GM23338 (cell line): Measurements from ENCODE around the gene PNMA6A. TPM values are rescaled to one million over a fixed set of nuclear protein-coding genes. Genes with fewer than 3 reads are reported as not detected.
A peak's percentile ranks its signal among the peaks of the same experiment; 100 is the strongest.

Experiments
- ATAC-seq: fragments of 200-7000 bp; cut with Tn5 transposase; 3 replicates; pipeline ENCODE4 v1.9.1; 2020
- DNase-seq: peaks from one replicate; pipeline ENCODE4 v3.0.0-alpha.2; 2015; ENCODE audit warnings: low spot score
- H2AFZ ChIP-seq: fragments of 200-600 bp; sonication (generic); 2 replicates; pipeline ENCODE4 v1.8.0; 2016; ENCODE audit warnings: antibody characterized with exemption, mild to moderate bottlenecking, moderate library complexity
- H3F3A ChIP-seq: fragments of 200-600 bp; sonication (generic); replicated peaks from 2 replicates; pipeline ENCODE4 v1.8.0; 2017; ENCODE audit warnings: antibody characterized with exemption, mixed run types, low read depth
- H3K27ac ChIP-seq: fragments of 200-600 bp; sonication (generic); 2 replicates; pipeline ENCODE4 v1.6.1; 2016; ENCODE audit warnings: low read depth
- H3K27me3 ChIP-seq: fragments of 200-600 bp; sonication (generic); 2 replicates; pipeline ENCODE4 v1.8.0; 2016; ENCODE audit warnings: mild to moderate bottlenecking, mixed run types, moderate library complexity; ENCODE audit not compliant: insufficient read depth
- H3K36me3 ChIP-seq: fragments of 200-600 bp; sonication (generic); 2 replicates; pipeline ENCODE4 v1.8.0; 2016; ENCODE audit warnings: mild to moderate bottlenecking; ENCODE audit not compliant: insufficient read depth
- H3K4me1 ChIP-seq: fragments of 200-600 bp; sonication (generic); 2 replicates; pipeline ENCODE4 v1.8.0; 2016; ENCODE audit warnings: mild to moderate bottlenecking, moderate library complexity; ENCODE audit not compliant: insufficient read depth
- H3K4me2 ChIP-seq: fragments of 200-600 bp; sonication (generic); 2 replicates; pipeline ENCODE4 v1.7.1; 2017; ENCODE audit warnings: mixed run types
- H3K4me3 ChIP-seq: fragments of 200-600 bp; sonication (generic); 2 replicates; pipeline ENCODE4 v1.6.1; 2016; ENCODE audit warnings: mixed run types
- H3K79me2 ChIP-seq: fragments of 200-600 bp; sonication (generic); replicated peaks from 2 replicates; pipeline ENCODE4 v1.8.0; 2017; ENCODE audit warnings: mild to moderate bottlenecking; ENCODE audit not compliant: insufficient read depth
- H3K9me2 ChIP-seq: fragments of 200-600 bp; sonication (generic); 2 replicates; pipeline ENCODE4 v1.8.0; 2017; ENCODE audit not compliant: insufficient read depth
- H4K20me1 ChIP-seq: fragments of 200-600 bp; sonication (generic); replicated peaks from 2 replicates; pipeline ENCODE4 v1.8.0; 2017; ENCODE audit warnings: mild to moderate bottlenecking; ENCODE audit not compliant: insufficient read depth
- H3K27ac Mint-ChIP-seq: 2 replicates; pipeline ENCODE4 v1.8.0; 2020; ENCODE audit warnings: inconsistent platforms, mild to moderate bottlenecking, moderate library complexity, mixed read lengths
- H3K27me3 Mint-ChIP-seq: 3 replicates; pipeline ENCODE4 v1.8.0; 2022; ENCODE audit warnings: low read depth, mild to moderate bottlenecking, moderate library complexity, mixed read lengths, inconsistent platforms; ENCODE audit not compliant: insufficient read depth, poor library complexity
- H3K36me3 Mint-ChIP-seq: 3 replicates; pipeline ENCODE4 v1.8.0; 2021; ENCODE audit warnings: low read depth, mild to moderate bottlenecking, inconsistent platforms, moderate library complexity, mixed read lengths
- H3K4me1 Mint-ChIP-seq: 3 replicates; pipeline ENCODE4 v1.8.0; 2020; ENCODE audit warnings: mild to moderate bottlenecking, inconsistent platforms, mixed read lengths
- H3K4me3 Mint-ChIP-seq: 3 replicates; pipeline ENCODE4 v1.8.0; 2021; ENCODE audit warnings: moderate library complexity, mild to moderate bottlenecking, inconsistent platforms, mixed read lengths
- H3K9me3 Mint-ChIP-seq: 3 replicates; pipeline ENCODE4 v1.8.0; 2020; ENCODE audit warnings: moderate library complexity, mild to moderate bottlenecking, inconsistent platforms, mixed read lengths
- CREB1 ChIP-seq: fragments of 250-450 bp; sonication (Bioruptor Pico); IDR thresholded peaks from 2 replicates; pipeline ENCODE4 v1.5.0; 2020; ENCODE audit warnings: low read depth, mild to moderate bottlenecking, moderate library complexity
- EZH2phosphoT487 ChIP-seq: fragments of 200-600 bp; sonication (generic); IDR thresholded peaks from one replicate; pipeline ENCODE4 v1.8.1; 2018; ENCODE audit warnings: antibody characterized with exemption; ENCODE audit not compliant: unreplicated experiment
- JUNB ChIP-seq: IDR thresholded peaks from one replicate; pipeline ENCODE4 v1.6.1; 2016; ENCODE audit warnings: antibody characterized with exemption; ENCODE audit not compliant: unreplicated experiment
- NANOG ChIP-seq: IDR thresholded peaks from 2 replicates; pipeline ENCODE4 v1.6.1; 2016; ENCODE audit warnings: antibody characterized with exemption, borderline replicate concordance
- POLR2AphosphoS5 ChIP-seq: IDR thresholded peaks from 2 replicates; pipeline ENCODE4 v1.6.1; 2016; ENCODE audit warnings: antibody characterized with exemption, low read depth
- REST ChIP-seq: IDR thresholded peaks from one replicate; pipeline ENCODE4 v1.6.1; 2018; ENCODE audit warnings: antibody characterized with exemption; ENCODE audit not compliant: unreplicated experiment
- ZNF114 ChIP-seq: fragments of 250-450 bp; sonication (Bioruptor Pico); IDR thresholded peaks from 2 replicates; pipeline ENCODE4 v1.5.0; 2020; ENCODE audit warnings: mild to moderate bottlenecking, moderate library complexity
- polyA plus RNA-seq: library from polyadenylated mRNA; unstranded; fragments of >200 nt; fragmentation: Nextera tagmentation; extraction: Ambion mirVana; gene quantifications from 2 replicates; pipeline ENCODE4 v1.2.1, GENCODE V29; 2016
- total RNA-seq: library from RNA; depleted of rRNA; stranded (reverse); fragments of >200 nt; shearing (Covaris generic); gene quantifications from 2 replicates; pipeline ENCODE4 v1.2.3, GENCODE V29; 2014
- TF ChIP-seq, protein P1 (sequence below), 2 experiments: fragments of 200-600 bp in 1 of 2; sonication (generic) in 1 of 2; conservative IDR thresholded peaks; 2 replicates each; pipeline versions ENCODE4 v1.5.1 to v1.6.1; 2016 to 2017; ENCODE audit warnings: antibody characterized with exemption in 2 of 2, low read depth in 2 of 2, mild to moderate bottlenecking in 2 of 2, moderate library complexity in 1 of 2

The PNMA6A gene
- total and polyA plus RNA-seq, 2 experiments from 2014 or later = 2.4 to 7.1 TPM

DNA sequence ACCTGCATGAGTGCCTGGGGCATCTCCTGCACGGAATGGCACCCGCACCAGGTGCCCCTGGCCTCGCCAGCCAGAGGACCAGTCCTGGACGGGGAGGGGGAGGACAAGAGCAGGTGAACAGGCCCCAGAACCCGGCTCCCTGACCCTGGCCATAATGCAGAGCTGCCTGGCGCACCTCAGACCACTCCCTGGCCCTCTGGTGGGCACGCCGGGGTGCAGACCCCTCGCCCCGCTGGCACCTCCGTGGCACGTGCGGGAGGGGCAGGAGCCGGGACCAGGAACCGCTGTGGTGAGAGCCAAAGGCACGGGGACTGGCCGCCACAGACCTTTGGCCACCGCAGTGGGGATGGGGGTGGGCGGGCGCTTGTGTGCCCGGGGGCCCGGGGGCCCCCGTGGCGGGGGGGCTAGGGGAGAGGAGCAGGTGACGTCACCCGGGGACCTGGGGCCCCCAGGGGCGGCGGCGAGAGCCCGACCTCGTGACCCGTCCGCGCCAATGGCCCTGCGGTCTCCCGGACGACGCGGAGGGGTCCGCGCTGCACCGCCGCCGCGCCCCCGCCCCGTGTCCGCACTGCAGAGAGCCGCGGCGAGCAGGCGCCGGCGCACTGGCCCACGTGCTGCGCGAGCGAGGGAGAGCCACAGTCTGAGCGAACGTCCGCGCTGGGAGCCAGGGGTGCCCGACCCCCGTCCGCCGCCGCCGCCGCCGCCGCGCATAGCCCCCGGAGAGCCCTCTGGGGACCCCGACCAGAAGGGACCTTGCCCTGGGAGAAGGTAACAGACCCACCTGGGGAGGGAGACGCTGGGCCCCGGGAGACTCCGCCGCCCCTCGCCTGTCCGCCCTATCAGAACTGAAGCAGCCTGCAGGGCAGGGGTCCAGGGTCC lies 16.1 kb upstream of the PNMA6A start, which contains the start of gene PNMA3:
Gene PNMA3 (plus strand): TSS at position 600 of the 879 bp plus-strand sequence. CDS start 586 bp downstream, outside the sequence.
- peak within 1 kb of the TSS; percentile 67; the same call in 1 of the 2 replicates for H3K4me2 ChIP-seq
- no peaks in the 10 kb centered on the region; the same call in 1 of the 2 replicates for H3K4me1 ChIP-seq
- peak within 1 kb of the TSS; percentile 64 for H3K4me3 Mint-ChIP-seq
- TF ChIP-seq CREB1 (peak; percentile 69), POLR2AphosphoS5 (no peak)
- H3K79me2 ChIP-seq = no peaks in the 10 kb centered on the region
- no peaks in the 10 kb centered on the region for H3K9me3 Mint-ChIP-seq
- H3K4me3 ChIP-seq = peak within 1 kb of the TSS; percentile 49
- no peaks in the 10 kb centered on the region for H3F3A ChIP-seq
- DNase-seq (peak; percentile 42), ATAC-seq (peak; percentile 91)
- no peaks in the 10 kb centered on the region for H3K9me2 ChIP-seq
- H3K27me3 Mint-ChIP-seq = peaks cover 8% of the 10 kb centered on the region
- peaks cover 14% of the 10 kb centered on the region; the same call in 1 of the 2 replicates for H3K27me3 ChIP-seq
- no peaks in the 10 kb centered on the region for H3K36me3 ChIP-seq
- H2AFZ ChIP-seq = no peak within 1 kb of the TSS
- no peak within 1 kb of the TSS for H3K27ac ChIP-seq
- H3K27ac Mint-ChIP-seq = no peak within 1 kb of the TSS; the same call in 1 of the 2 replicates
- H4K20me1 ChIP-seq = no peaks in the 10 kb centered on the region
- H3K4me1 Mint-ChIP-seq = peaks cover 3% of the 10 kb centered on the region; the same call in 2 of the 3 replicates
- peaks cover 2% of the 10 kb centered on the region; the same call in 1 of the 3 replicates for H3K36me3 Mint-ChIP-seq

GRCh38 chrX:153057281-153057680 lies 15.0 kb upstream of the PNMA6A start:
- ATAC-seq (no peak), DNase-seq (no peak)
- Histone ChIP-seq H2AFZ (no peak overlapping the region), H4K20me1 (no peaks in the 10 kb centered on the region), H3F3A (no peaks in the 10 kb centered on the region), H3K4me2 (peak overlapping the region; percentile 67; the same call in 1 of the 2 replicates), H3K4me1 (peaks cover 6% of the 10 kb centered on the region; the same call in 1 of the 2 replicates), H3K79me2 (no peaks in the 10 kb centered on the region), H3K27me3 (peaks cover 14% of the 10 kb centered on the region; the same call in 1 of the 2 replicates), H3K36me3 (no peaks in the 10 kb centered on the region), H3K27ac (no peak overlapping the region), H3K9me2 (no peaks in the 10 kb centered on the region), H3K4me3 (no peak overlapping the region)
- H3K27me3 Mint-ChIP-seq = peaks cover 8% of the 10 kb centered on the region
- peak overlapping the region; percentile 64 for H3K4me3 Mint-ChIP-seq
- no peak overlapping the region for H3K27ac Mint-ChIP-seq
- H3K9me3 Mint-ChIP-seq = no peaks in the 10 kb centered on the region
- H3K36me3 Mint-ChIP-seq = peaks cover 2% of the 10 kb centered on the region; the same call in 1 of the 3 replicates
- peaks cover 3% of the 10 kb centered on the region; the same call in 2 of the 3 replicates for H3K4me1 Mint-ChIP-seq
- TF ChIP-seq ZNF114 (CRISPR knock-in tag) = no peak
- TF ChIP-seq REST = no peak
- TF ChIP-seq JUNB = no peak
- TF ChIP-seq, protein P1, sequence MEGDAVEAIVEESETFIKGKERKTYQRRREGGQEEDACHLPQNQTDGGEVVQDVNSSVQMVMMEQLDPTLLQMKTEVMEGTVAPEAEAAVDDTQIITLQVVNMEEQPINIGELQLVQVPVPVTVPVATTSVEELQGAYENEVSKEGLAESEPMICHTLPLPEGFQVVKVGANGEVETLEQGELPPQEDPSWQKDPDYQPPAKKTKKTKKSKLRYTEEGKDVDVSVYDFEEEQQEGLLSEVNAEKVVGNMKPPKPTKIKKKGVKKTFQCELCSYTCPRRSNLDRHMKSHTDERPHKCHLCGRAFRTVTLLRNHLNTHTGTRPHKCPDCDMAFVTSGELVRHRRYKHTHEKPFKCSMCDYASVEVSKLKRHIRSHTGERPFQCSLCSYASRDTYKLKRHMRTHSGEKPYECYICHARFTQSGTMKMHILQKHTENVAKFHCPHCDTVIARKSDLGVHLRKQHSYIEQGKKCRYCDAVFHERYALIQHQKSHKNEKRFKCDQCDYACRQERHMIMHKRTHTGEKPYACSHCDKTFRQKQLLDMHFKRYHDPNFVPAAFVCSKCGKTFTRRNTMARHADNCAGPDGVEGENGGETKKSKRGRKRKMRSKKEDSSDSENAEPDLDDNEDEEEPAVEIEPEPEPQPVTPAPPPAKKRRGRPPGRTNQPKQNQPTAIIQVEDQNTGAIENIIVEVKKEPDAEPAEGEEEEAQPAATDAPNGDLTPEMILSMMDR (conservative IDR thresholded peaks at IDR 0.05; ENCODE audit: low read depth in 2 of 2) = no peak
- TF ChIP-seq NANOG = no peak
- no peak for TF ChIP-seq EZH2phosphoT487
